ENCODE measurements around the gene AGBL4. TPM values are rescaled to one million over a fixed set of nuclear protein-coding genes. Genes with fewer than 3 reads are reported as not detected.

The AGBL4 gene
- total RNA-seq, 4 donors from 2014 or later: 0.44 to 1.5 (median 1.2) TPM; not detected in 1

- no peaks in the 10 kb centered on the region for H3K27me3 ChIP-seq
- 50 to 52% methylated on average over 3 of the region's 3 CpGs for WGBS, 2 donors
- H3K27ac ChIP-seq: no peak overlapping the region
- H3K9me3 ChIP-seq: peaks cover 0 to 2% (median 0%) of the 10 kb centered on the region in 4 donors
- no peaks in the 10 kb centered on the region for H3K4me1 ChIP-seq
- H3K36me3 ChIP-seq: no peaks in the 10 kb centered on the region
- TF ChIP-seq EP300 (IDR thresholded peaks at IDR 0.05): no peak
- TF ChIP-seq CTCF (IDR thresholded peaks at IDR 0.05): no peak
- no peak for TF ChIP-seq POLR2A (IDR thresholded peaks at IDR 0.05)
- no peak overlapping the region for H3K4me3 ChIP-seq
- no peak for DNase-seq (ENCODE audit: low spot score in 2 of 2)
Measured at GRCh38 chr1:48999321-48999720, 1024.4 kb downstream of the AGBL4 start.

GRCh38 chr1:48996311-48996710 is 1027.4 kb downstream of the AGBL4 start:
- 83 to 93% methylated on average over 2 of the region's 2 CpGs for WGBS, 2 donors
- Histone ChIP-seq H3K27me3 (no peaks in the 10 kb centered on the region), H3K36me3 (no peaks in the 10 kb centered on the region), H3K27ac (no peak overlapping the region), H3K9me3 (peaks cover 0 to 20% (median 0%) of the 10 kb centered on the region in 4 donors), H3K4me1 (no peaks in the 10 kb centered on the region), H3K4me3 (no peak overlapping the region)
- TF ChIP-seq POLR2A (IDR thresholded peaks at IDR 0.05) (no peak), CTCF (IDR thresholded peaks at IDR 0.05) (no peak), EP300 (IDR thresholded peaks at IDR 0.05) (no peak)
- DNase-seq (ENCODE audit: low spot score in 2 of 2): no peak

GRCh38 chr1:48988633-48989197 is 1035.0 kb downstream of the AGBL4 start:
- Histone ChIP-seq H3K4me3 (no peak overlapping the region), H3K4me1 (no peaks in the 10 kb centered on the region), H3K36me3 (no peaks in the 10 kb centered on the region), H3K9me3 (peaks cover 0 to 23% (median 0%) of the 10 kb centered on the region in 4 donors), H3K27ac (no peak overlapping the region), H3K27me3 (no peaks in the 10 kb centered on the region)
- no peak for TF ChIP-seq POLR2A (IDR thresholded peaks at IDR 0.05)
- TF ChIP-seq CTCF (IDR thresholded peaks at IDR 0.05): no peak
- no peak for TF ChIP-seq EP300 (IDR thresholded peaks at IDR 0.05)
- WGBS, 2 donors: 73 to 76% methylated on average over 9 of the region's 9 CpGs
- no peak for DNase-seq (ENCODE audit: low spot score in 2 of 2)

GRCh38 chr1:48979940-48980339 is 1043.8 kb downstream of the AGBL4 start:
- 85 to 92% methylated on average over 1 of the region's 1 CpG for WGBS, 2 donors

More at GRCh38 chr1:48979940-48980339, 1043.8 kb downstream of the AGBL4 start:
- TF ChIP-seq EP300 (IDR thresholded peaks at IDR 0.05) (no peak), POLR2A (IDR thresholded peaks at IDR 0.05) (no peak), CTCF (IDR thresholded peaks at IDR 0.05) (no peak)
- Histone ChIP-seq H3K4me1 (no peaks in the 10 kb centered on the region), H3K27ac (no peak overlapping the region), H3K9me3 (no peaks in the 10 kb centered on the region), H3K4me3 (no peak overlapping the region), H3K27me3 (no peaks in the 10 kb centered on the region), H3K36me3 (no peaks in the 10 kb centered on the region)
- DNase-seq (ENCODE audit: low spot score in 2 of 2): no peak
